H9 (cell line): ENCODE results near the gene MGST2. TPM values are rescaled to one million over a fixed set of nuclear protein-coding genes. Genes with fewer than 3 reads are reported as not detected.
"Not testable (repeated sequence)": the region's sequence is repeated elsewhere in the genome, so short reads cannot be mapped to it uniquely, and the experiment has no call there.

Experiments
- DNase-seq: peaks from one replicate; pipeline ENCODE4 v3.0.0-alpha.2; 2017
- H2AFZ ChIP-seq: one replicate; pipeline ENCODE4 v1.6.1; 2013; ENCODE audit warnings: mild to moderate bottlenecking, low read length, control low read depth, moderate library complexity
- H2AK5ac ChIP-seq: 2 replicates; pipeline ENCODE4 v1.6.1; 2013; ENCODE audit warnings: low read length, control low read depth, mixed read lengths; ENCODE audit not compliant: insufficient read length
- H2BK120ac ChIP-seq: one replicate; pipeline ENCODE4 v1.6.1; 2013; ENCODE audit warnings: low read depth, mild to moderate bottlenecking, low read length, control low read depth, inconsistent platforms; ENCODE audit not compliant: poor library complexity, severe bottlenecking
- H2BK12ac ChIP-seq: 2 replicates; pipeline ENCODE4 v1.6.1; 2013; ENCODE audit warnings: low read length, control low read depth, mixed read lengths, low read depth; ENCODE audit not compliant: insufficient read length
- H2BK15ac ChIP-seq: 2 replicates; pipeline ENCODE4 v1.6.1; 2013; ENCODE audit warnings: low read depth, low read length, control low read depth
- H2BK20ac ChIP-seq: one replicate; pipeline ENCODE4 v1.6.1; 2013; ENCODE audit warnings: low read depth, mild to moderate bottlenecking, low read length, control low read depth, inconsistent platforms; ENCODE audit not compliant: poor library complexity, severe bottlenecking
- H2BK5ac ChIP-seq: 2 replicates; pipeline ENCODE4 v1.6.1; 2013; ENCODE audit warnings: low read length, control low read depth, mixed read lengths; ENCODE audit not compliant: insufficient read length
- H3K14ac ChIP-seq: 2 replicates; pipeline ENCODE4 v1.6.1; 2013; ENCODE audit warnings: low read length, control low read depth; ENCODE audit not compliant: insufficient read depth
- H3K18ac ChIP-seq: 2 replicates; pipeline ENCODE4 v1.6.1; 2013; ENCODE audit warnings: low read depth, mild to moderate bottlenecking, mixed read lengths, low read length, control low read depth; ENCODE audit not compliant: insufficient read length
- H3K23ac ChIP-seq: 2 replicates; pipeline ENCODE4 v1.6.1; 2013; ENCODE audit warnings: low read length, control low read depth, mixed read lengths, low read depth; ENCODE audit not compliant: insufficient read length
- H3K23me2 ChIP-seq: 2 replicates; pipeline ENCODE4 v1.6.1; 2013; ENCODE audit warnings: low read depth, mild to moderate bottlenecking, mixed read lengths, low read length, control low read depth; ENCODE audit not compliant: insufficient read length, poor library complexity, severe bottlenecking
- H3K27ac ChIP-seq: 2 replicates; pipeline ENCODE4 v1.5.1; 2013; ENCODE audit warnings: low read length, control low read depth, mixed read lengths, low read depth; ENCODE audit not compliant: insufficient read length
- H3K27me3 ChIP-seq: 2 replicates; pipeline ENCODE4 v1.6.1; 2013; ENCODE audit warnings: low read length, control low read depth, inconsistent platforms; ENCODE audit not compliant: insufficient read depth
- H3K4ac ChIP-seq: 2 replicates; pipeline ENCODE4 v1.6.1; 2013; ENCODE audit warnings: low read depth, mild to moderate bottlenecking, control low read depth, inconsistent platforms, low read length, moderate library complexity
- H3K4me1 ChIP-seq: 2 replicates; pipeline ENCODE4 v1.6.1; 2013; ENCODE audit warnings: low read length, control low read depth, inconsistent platforms; ENCODE audit not compliant: insufficient read depth
- H3K4me2 ChIP-seq: 2 replicates; pipeline ENCODE4 v1.6.1; 2013; ENCODE audit warnings: low read length, control low read depth, mixed read lengths; ENCODE audit not compliant: insufficient read length, insufficient read depth
- H3K56ac ChIP-seq: 2 replicates; pipeline ENCODE4 v1.6.1; 2013; ENCODE audit warnings: low read depth, mild to moderate bottlenecking, mixed read lengths, low read length, control low read depth; ENCODE audit not compliant: insufficient read length
- H3K79me1 ChIP-seq: 2 replicates; pipeline ENCODE4 v1.6.1; 2013; ENCODE audit warnings: low read depth, mild to moderate bottlenecking, moderate library complexity, low read length, control low read depth, inconsistent platforms; ENCODE audit not compliant: insufficient read depth, poor library complexity, severe bottlenecking
- H3K79me2 ChIP-seq: 2 replicates; pipeline ENCODE4 v1.6.1; 2013; ENCODE audit warnings: low read length, control low read depth, inconsistent platforms; ENCODE audit not compliant: insufficient read depth
- H3K9ac ChIP-seq: 2 replicates; pipeline ENCODE4 v1.6.1; 2013; ENCODE audit warnings: low read length, control low read depth, mixed read lengths; ENCODE audit not compliant: insufficient read length; ENCODE audit errors: extremely low read depth
- H3K9me3 ChIP-seq: one replicate; pipeline ENCODE4 v1.6.1; 2013; ENCODE audit warnings: low read depth, low read length, inconsistent platforms; ENCODE audit not compliant: control insufficient read depth
- H3T11ph ChIP-seq: one replicate; pipeline ENCODE4 v1.6.1; 2013; ENCODE audit warnings: mild to moderate bottlenecking, low read length, control low read depth, inconsistent platforms
- H4K20me1 ChIP-seq: one replicate; pipeline ENCODE4 v1.6.1; 2013; ENCODE audit not compliant: control insufficient read depth, insufficient read length, insufficient read depth
- H4K5ac ChIP-seq: 2 replicates; pipeline ENCODE4 v1.6.1; 2013; ENCODE audit warnings: low read depth, mild to moderate bottlenecking, mixed read lengths, low read length, control low read depth; ENCODE audit not compliant: insufficient read length
- H4K8ac ChIP-seq: replicated peaks from 2 replicates; pipeline ENCODE4 v1.6.1; 2013; ENCODE audit warnings: low read length, control low read depth, mixed read lengths, low read depth; ENCODE audit not compliant: insufficient read length
- H4K91ac ChIP-seq: 2 replicates; pipeline ENCODE4 v1.6.1; 2013; ENCODE audit warnings: low read depth, mild to moderate bottlenecking, moderate library complexity, mixed read lengths, low read length, control low read depth; ENCODE audit not compliant: insufficient read length
- H3K27ac Mint-ChIP-seq, 3 experiments: 2 replicates in 2 of 3; 3 replicates in 1 of 3; pipeline ENCODE4 v1.8.0; 2020 to 2021; ENCODE audit warnings: mixed read lengths in 3 of 3, mild to moderate bottlenecking in 1 of 3, moderate library complexity in 1 of 3
- H3K27me3 Mint-ChIP-seq: 2 replicates; pipeline ENCODE4 v1.8.0; 2021; ENCODE audit warnings: low read depth, mild to moderate bottlenecking, moderate library complexity, mixed read lengths
- H3K36me3 Mint-ChIP-seq, 3 experiments: 2 replicates in 2 of 3; 3 replicates in 1 of 3; pipeline ENCODE4 v1.8.0; 2020 to 2021; ENCODE audit warnings: low read depth in 3 of 3, mixed read lengths in 3 of 3; ENCODE audit not compliant: insufficient read depth in 1 of 3
- H3K4me1 Mint-ChIP-seq, 2 experiments: 2 replicates each; pipeline ENCODE4 v1.8.0; 2020; ENCODE audit warnings: mixed read lengths in 2 of 2
- H3K4me3 Mint-ChIP-seq, 2 experiments: 2 replicates in 1 of 2; 3 replicates in 1 of 2; pipeline ENCODE4 v1.8.0; 2020 to 2021; ENCODE audit warnings: mild to moderate bottlenecking in 2 of 2, mixed read lengths in 2 of 2, moderate library complexity in 1 of 2
- H3K9me3 Mint-ChIP-seq, 2 experiments: 2 replicates in 1 of 2; 3 replicates in 1 of 2; pipeline ENCODE4 v1.8.0; 2020; ENCODE audit warnings: mild to moderate bottlenecking in 2 of 2, mixed read lengths in 2 of 2, moderate library complexity in 1 of 2
- WGBS: extraction: QIAGEN DNeasy Blood & Tissue Kit; methylation state at CpG from one replicate; pipeline ENCODE4 v1.1.7; 2013; ENCODE audit warnings: missing lambda C conversion rate, low lambda C conversion rate, mixed read lengths; ENCODE audit not compliant: insufficient read length; ENCODE audit errors: extremely low coverage; 5-methylcytosine and 5-hydroxymethylcytosine counted together
- total RNA-seq: library from RNA; stranded (reverse); gene quantifications from 2 replicates; pipeline ENCODE4 v1.2.1, GENCODE V29; 2021
- TF ChIP-seq, protein P1 (sequence below): fragments of 200-600 bp; sonication (generic); conservative IDR thresholded peaks from 3 replicates; pipeline ENCODE4 v1.8.0; 2021; ENCODE audit warnings: antibody characterized with exemption, mild to moderate bottlenecking

MGST2 gene
- total RNA-seq, 1 experiment from 2014 or later = 6.4 TPM

DNA sequence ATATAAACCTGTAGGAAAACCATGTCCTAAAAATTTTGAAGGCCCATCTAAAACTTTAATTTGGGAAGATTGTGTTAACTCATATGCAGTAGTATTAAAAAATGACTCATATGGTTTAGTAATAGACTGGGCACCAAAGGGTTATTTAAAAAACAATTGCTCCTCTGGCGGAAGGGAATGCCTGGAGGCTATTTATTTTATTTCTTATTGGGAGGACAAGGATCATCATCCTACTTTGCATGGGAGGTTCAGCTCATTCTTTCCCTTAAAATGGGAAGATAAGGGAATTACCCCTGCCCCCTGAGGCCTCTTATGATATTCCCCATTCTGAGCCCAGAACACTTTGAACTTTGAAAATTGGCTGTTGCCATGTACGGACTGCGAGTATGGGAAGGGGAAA, 29.7 kb upstream of the MGST2 start:
- TF ChIP-seq, protein P1, sequence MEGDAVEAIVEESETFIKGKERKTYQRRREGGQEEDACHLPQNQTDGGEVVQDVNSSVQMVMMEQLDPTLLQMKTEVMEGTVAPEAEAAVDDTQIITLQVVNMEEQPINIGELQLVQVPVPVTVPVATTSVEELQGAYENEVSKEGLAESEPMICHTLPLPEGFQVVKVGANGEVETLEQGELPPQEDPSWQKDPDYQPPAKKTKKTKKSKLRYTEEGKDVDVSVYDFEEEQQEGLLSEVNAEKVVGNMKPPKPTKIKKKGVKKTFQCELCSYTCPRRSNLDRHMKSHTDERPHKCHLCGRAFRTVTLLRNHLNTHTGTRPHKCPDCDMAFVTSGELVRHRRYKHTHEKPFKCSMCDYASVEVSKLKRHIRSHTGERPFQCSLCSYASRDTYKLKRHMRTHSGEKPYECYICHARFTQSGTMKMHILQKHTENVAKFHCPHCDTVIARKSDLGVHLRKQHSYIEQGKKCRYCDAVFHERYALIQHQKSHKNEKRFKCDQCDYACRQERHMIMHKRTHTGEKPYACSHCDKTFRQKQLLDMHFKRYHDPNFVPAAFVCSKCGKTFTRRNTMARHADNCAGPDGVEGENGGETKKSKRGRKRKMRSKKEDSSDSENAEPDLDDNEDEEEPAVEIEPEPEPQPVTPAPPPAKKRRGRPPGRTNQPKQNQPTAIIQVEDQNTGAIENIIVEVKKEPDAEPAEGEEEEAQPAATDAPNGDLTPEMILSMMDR = no peak
- Histone ChIP-seq H2AK5ac (no peak overlapping the region), H3K14ac (no peak overlapping the region), H3K4me2 (no peak overlapping the region), H3T11ph (no peak overlapping the region), H4K20me1 (no peaks in the 10 kb centered on the region), H4K5ac (no peak overlapping the region), H3K4me1 (no peaks in the 10 kb centered on the region), H2AFZ (no peak overlapping the region), H2BK5ac (no peak overlapping the region), H2BK20ac (no peak overlapping the region), H2BK12ac (no peak overlapping the region), H3K79me1 (no peaks in the 10 kb centered on the region), H4K8ac (no peak overlapping the region), H3K23ac (no peak overlapping the region), H3K27ac (no peak overlapping the region), H3K56ac (no peak overlapping the region), H3K23me2 (no peaks in the 10 kb centered on the region), H3K79me2 (no peaks in the 10 kb centered on the region; the same call in 1 of the 2 replicates), H4K91ac (no peak overlapping the region), H3K9me3 (no peaks in the 10 kb centered on the region), H3K27me3 (peaks cover 5% of the 10 kb centered on the region; the same call in 1 of the 2 replicates), H2BK15ac (no peak overlapping the region), H3K18ac (no peak overlapping the region), H3K4ac (no peak overlapping the region), H2BK120ac (no peak overlapping the region), H3K9ac (no peak overlapping the region)
- H3K36me3 Mint-ChIP-seq = peaks cover 0 to 11% (median 8%) of the 10 kb centered on the region in 3 experiments
- peaks cover 12 to 15% of the 10 kb centered on the region in 2 experiments for H3K4me1 Mint-ChIP-seq
- no CpG with 5 or more reads among the region's 3 CpGs for WGBS
- no peak for DNase-seq
- peaks cover 12% of the 10 kb centered on the region in 2 experiments for H3K9me3 Mint-ChIP-seq
- no peak overlapping the region for H3K4me3 Mint-ChIP-seq
- no peak overlapping the region for H3K27ac Mint-ChIP-seq
- H3K27me3 Mint-ChIP-seq = peaks cover 79% of the 10 kb centered on the region

DNA sequence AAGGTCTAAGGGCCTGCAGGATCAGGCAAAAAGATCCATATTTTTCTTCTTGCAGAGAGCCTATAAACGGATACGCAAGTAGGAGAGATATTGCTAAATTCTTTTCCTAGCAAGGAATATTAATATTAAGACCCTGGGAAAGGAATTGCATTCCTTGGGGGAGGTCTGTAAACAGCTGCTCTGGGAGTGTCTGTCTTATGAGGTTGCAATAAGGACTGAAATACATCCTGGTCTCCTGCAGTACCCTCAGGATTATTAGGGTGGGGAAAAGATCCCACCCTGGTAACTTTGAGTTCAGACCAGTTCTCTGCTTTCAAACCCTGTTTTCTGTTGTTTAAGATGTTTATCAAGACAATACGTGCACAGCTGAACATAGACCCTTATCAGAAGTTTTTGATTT, 27.3 kb upstream of the MGST2 start:
- H2AK5ac ChIP-seq, H3K23ac ChIP-seq, H3K27ac Mint-ChIP-seq, DNase-seq, H2BK20ac ChIP-seq, H3K27ac ChIP-seq, H3K14ac ChIP-seq, H3K9ac ChIP-seq, H3K79me2 ChIP-seq, H3K79me1 ChIP-seq, H2BK12ac ChIP-seq, H2BK15ac ChIP-seq, H3K4me2 ChIP-seq, H4K20me1 ChIP-seq, H3K4ac ChIP-seq, H4K5ac ChIP-seq, H2AFZ ChIP-seq, H3K27me3 ChIP-seq, H4K91ac ChIP-seq, H3K9me3 ChIP-seq, H3K56ac ChIP-seq, H2BK120ac ChIP-seq, H4K8ac ChIP-seq, H3K4me3 Mint-ChIP-seq, H3T11ph ChIP-seq, H3K4me1 ChIP-seq, H2BK5ac ChIP-seq, H3K18ac ChIP-seq, H3K23me2 ChIP-seq: not testable (repeated sequence)
- peaks cover 12% of the 10 kb centered on the region in 2 experiments for H3K9me3 Mint-ChIP-seq
- no CpG with 5 or more reads among the region's 3 CpGs for WGBS
- H3K4me1 Mint-ChIP-seq = peaks cover 12% of the 10 kb centered on the region in 2 experiments
- H3K27me3 Mint-ChIP-seq = peaks cover 59% of the 10 kb centered on the region
- peaks cover 0 to 11% (median 8%) of the 10 kb centered on the region in 3 experiments; a peak in 6 of 7 replicates for H3K36me3 Mint-ChIP-seq
